Right lobe of liver (tissue), 6 donors: ENCODE data around the gene CYP26A1. TPM values are rescaled to one million over a fixed set of nuclear protein-coding genes. Genes with fewer than 3 reads are reported as not detected.

Source experiments
- ATAC-seq, 4 donors: fragments of 200-7000 bp; cut with Tn5 transposase; one replicate each; pipeline ENCODE4 v1.9.1; 2020; ENCODE audit warnings: mild to moderate bottlenecking in 4 of 4, moderate library complexity in 4 of 4
- DNase-seq, 3 donors: peaks; one replicate each; pipeline ENCODE4 v3.0.0-alpha.2; 2020
- H3K27ac ChIP-seq, 3 donors: fragments of 200-600 bp; one replicate each; pipeline ENCODE4 v1.8.0; 2022
- H3K27me3 ChIP-seq, 2 donors: fragments of 200-600 bp; one replicate each; pipeline ENCODE4 v1.8.0; 2022
- H3K36me3 ChIP-seq, 4 donors: fragments of 200-600 bp; sonication (generic) in 1 of 4; one replicate each; pipeline versions ENCODE4 v1.5.1 to v1.8.0; 2017 to 2022; ENCODE audit warnings: control low read depth in 1 of 4
- H3K4me1 ChIP-seq, 4 donors: fragments of 200-600 bp; sonication (generic) in 1 of 4; one replicate each; pipeline versions ENCODE4 v1.5.1 to v1.8.0; 2017 to 2022; ENCODE audit warnings: control low read depth in 1 of 4
- H3K4me3 ChIP-seq, 3 donors: fragments of 200-600 bp; one replicate each; pipeline ENCODE4 v1.8.0; 2022
- H3K9me3 ChIP-seq, 4 donors: fragments of 200-600 bp; sonication (generic) in 1 of 4; one replicate each; pipeline versions ENCODE4 v1.5.1 to v1.8.0; 2017 to 2022; ENCODE audit warnings: control low read depth in 1 of 4
- CTCF ChIP-seq, 4 donors: fragments of 200-600 bp in 3 of 4; fragments of 450-650 bp in 1 of 4; IDR thresholded peaks; one replicate each; pipeline versions ENCODE4 v1.5.1 to v1.8.0; 2016 to 2022; ENCODE audit warnings: antibody characterized with exemption in 4 of 4, mild to moderate bottlenecking in 2 of 4
- POLR2A ChIP-seq: fragments of 450-650 bp; IDR thresholded peaks from one replicate; pipeline ENCODE4 v1.6.1; 2017; ENCODE audit warnings: antibody characterized with exemption, mild to moderate bottlenecking
- WGBS: methylation state at CpG from one replicate; pipeline ENCODE4 v1.1.6; 2018; ENCODE audit warnings: low coverage, low lambda C conversion rate; ENCODE audit not compliant: insufficient coverage; ENCODE audit errors: missing lambda C conversion rate; 5-methylcytosine and 5-hydroxymethylcytosine counted together
- intact Hi-C, 2 donors: fragments of 100-400 bp; cut with DNase I; formaldehyde crosslinking; loops; one replicate each; pipeline versions ENCODE4 v1.11.2 to v1.14.1; 2022
- total RNA-seq, 6 experiments: library from RNA; depleted of rRNA in 2 of 6; stranded (reverse); fragments of >200 nt in 2 of 6; fragmentation: NEBNext Ultra II Directional in 3 of 6; extraction: Animal tissue kit (Norgen Biotek cat#: 25700) in 3 of 6; gene quantifications; one replicate each; pipeline versions ENCODE4 v1.1.0 to v1.2.4, GENCODE V29; 2016 to 2023
- donor health status: DM: no; HTN: yes; CAD: no.
- donor health status: DM: no; HTN: no; CAD: no.
- donor health status: DM: no; HTN: no; CAD: no.
- donor health status: DM: no; HTN: yes; CAD: no.
- donor health status: DM: no; HTN: yes; CAD: no.

CYP26A1 gene
- total RNA-seq, 6 experiments from 2014 or later = 0.95 to 53.1 (median 12.6) TPM; not detected in 2

- H3K4me1 ChIP-seq = peaks cover 0 to 82% (median 22%) of the 10 kb centered on the region in 4 donors
- no peak for TF ChIP-seq POLR2A
- TF ChIP-seq CTCF (IDR thresholded peaks at IDR 0.05) = no peak
- H3K27ac ChIP-seq = no peak overlapping the region
- DNase-seq = no peak
- intact Hi-C loops = no loop called here
- H3K9me3 ChIP-seq = no peaks in the 10 kb centered on the region
- ATAC-seq = no peak
- H3K4me3 ChIP-seq = peak overlapping the region in 2 of 3 donors; percentile 49 to 76
- WGBS = 52% methylated on average over 19 of the region's 25 CpGs
- no peaks in the 10 kb centered on the region for H3K36me3 ChIP-seq
- no peaks in the 10 kb centered on the region for H3K27me3 ChIP-seq
Measured at GRCh38 chr10:93075369-93076221, 1.9 kb downstream of the CYP26A1 start.

- Histone ChIP-seq H3K27me3 (no peaks in the 10 kb centered on the region), H3K4me3 (no peak overlapping the region), H3K36me3 (no peaks in the 10 kb centered on the region), H3K27ac (peak overlapping the region in 1 of 3 donors; percentile 6), H3K9me3 (no peaks in the 10 kb centered on the region), H3K4me1 (peaks cover 0 to 75% (median 22%) of the 10 kb centered on the region in 4 donors)
- TF ChIP-seq CTCF (IDR thresholded peaks at IDR 0.05) = no peak
- intact Hi-C loops = no loop called here
- no peak for DNase-seq
- WGBS = 78% methylated on average over 2 of the region's 2 CpGs
- no peak for ATAC-seq
Measured at GRCh38 chr10:93076871-93077270, 3.2 kb downstream of the CYP26A1 start.

GRCh38 chr10:93077860-93078337 is 4.2 kb downstream of the CYP26A1 start:
- peak; percentile 55 to 91 (median 68) for DNase-seq
- no peaks in the 10 kb centered on the region for H3K9me3 ChIP-seq
- peak; percentile 57 to 92 (median 88) for ATAC-seq
- peak overlapping the region in 1 of 3 donors; percentile 6 for H3K27ac ChIP-seq
- H3K4me3 ChIP-seq = no peak overlapping the region
- 35% methylated on average over 5 of the region's 5 CpGs for WGBS
- intact Hi-C loops = no loop called here
- peaks cover 0 to 71% (median 19%) of the 10 kb centered on the region in 4 donors for H3K4me1 ChIP-seq
- no peaks in the 10 kb centered on the region for H3K27me3 ChIP-seq
- H3K36me3 ChIP-seq = no peaks in the 10 kb centered on the region
- TF ChIP-seq CTCF (IDR thresholded peaks at IDR 0.05) (no peak), POLR2A (no peak)

GRCh38 chr10:93079663-93080349 is 6.1 kb downstream of the CYP26A1 start:
- no peaks in the 10 kb centered on the region for H3K27me3 ChIP-seq
- DNase-seq (peak in 2 of 3 donors; percentile 62 to 73), ATAC-seq (peak; percentile 34 to 47 (median 38))
- H3K4me3 ChIP-seq = no peak overlapping the region
- H3K27ac ChIP-seq = peak overlapping the region in 1 of 3 donors; percentile 41
- WGBS = 30% methylated on average over 2 of the region's 9 CpGs
- no peaks in the 10 kb centered on the region for H3K36me3 ChIP-seq
- no peak for TF ChIP-seq CTCF (IDR thresholded peaks at IDR 0.05)
- no peak for TF ChIP-seq POLR2A
- intact Hi-C loops = loop anchor here in 1 of 2 donors (10.0 kb wide), 2 partner anchors 205 to 265 kb away; no protein-coding TSS in a partner anchor
- H3K4me1 ChIP-seq = peaks cover 0 to 54% (median 15%) of the 10 kb centered on the region in 4 donors
- no peaks in the 10 kb centered on the region for H3K9me3 ChIP-seq
